ENCODE results near the gene SEPTIN1. TPM values are rescaled to one million over a fixed set of nuclear protein-coding genes. Genes with fewer than 3 reads are reported as not detected.

The SEPTIN1 gene
- total and polyA plus RNA-seq, 2 of the 13 experiments (the other 11 are each of a cell fraction or from before 2014, with no cell fraction given): 0.18 to 0.67 TPM

DNA sequence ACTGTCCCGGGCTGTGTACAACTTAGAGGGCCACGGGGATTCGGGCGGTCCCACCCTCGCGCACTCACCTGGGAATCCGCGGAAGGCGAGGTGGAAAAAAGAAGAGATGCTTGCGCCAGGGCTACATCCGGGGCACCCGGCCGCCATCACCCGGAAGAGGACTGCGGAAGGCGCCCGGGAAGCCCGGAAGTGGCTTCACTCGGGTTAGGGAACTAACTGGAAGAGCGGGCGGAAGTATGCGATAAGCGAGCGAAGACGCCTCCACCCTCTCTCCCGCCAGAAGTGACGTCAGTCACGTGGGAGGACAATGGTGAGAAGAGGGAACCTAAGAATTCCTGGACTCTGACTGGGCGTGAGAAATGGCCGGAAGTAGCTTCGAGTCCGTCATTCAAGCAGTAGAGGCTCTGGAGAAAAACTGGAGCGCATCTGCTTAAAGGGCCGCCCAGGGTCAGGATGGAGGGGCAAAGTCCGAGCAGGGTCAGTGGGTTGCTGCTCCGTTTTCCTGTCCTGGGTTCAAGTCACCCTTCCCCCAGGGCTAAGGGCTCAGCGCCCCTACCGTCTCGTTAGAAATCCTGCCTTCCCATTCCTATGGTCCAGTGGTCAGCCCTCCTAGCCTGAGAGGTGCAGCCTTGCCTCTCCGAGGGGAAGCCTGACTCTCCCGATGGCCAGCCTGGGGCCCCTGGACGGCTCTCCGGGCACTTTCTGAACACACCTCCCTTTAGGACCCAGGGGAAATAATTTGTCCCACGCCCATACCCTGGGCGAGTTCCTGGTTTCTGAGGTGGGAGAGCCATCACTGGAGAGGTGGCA is 27.0 kb downstream of the SEPTIN1 start, which contains the start of gene CD2BP2 (continued):
- TF ChIP-seq, protein P1, sequence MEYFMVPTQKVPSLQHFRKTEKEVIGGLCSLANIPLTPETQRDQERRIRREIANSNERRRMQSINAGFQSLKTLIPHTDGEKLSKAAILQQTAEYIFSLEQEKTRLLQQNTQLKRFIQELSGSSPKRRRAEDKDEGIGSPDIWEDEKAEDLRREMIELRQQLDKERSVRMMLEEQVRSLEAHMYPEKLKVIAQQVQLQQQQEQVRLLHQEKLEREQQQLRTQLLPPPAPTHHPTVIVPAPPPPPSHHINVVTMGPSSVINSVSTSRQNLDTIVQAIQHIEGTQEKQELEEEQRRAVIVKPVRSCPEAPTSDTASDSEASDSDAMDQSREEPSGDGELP (IDR thresholded peaks at IDR 0.05; ENCODE audit: borderline replicate concordance, low read depth): peak; percentile 14; the same call in 1 of the 2 replicates
- TF ChIP-seq, protein P2, sequence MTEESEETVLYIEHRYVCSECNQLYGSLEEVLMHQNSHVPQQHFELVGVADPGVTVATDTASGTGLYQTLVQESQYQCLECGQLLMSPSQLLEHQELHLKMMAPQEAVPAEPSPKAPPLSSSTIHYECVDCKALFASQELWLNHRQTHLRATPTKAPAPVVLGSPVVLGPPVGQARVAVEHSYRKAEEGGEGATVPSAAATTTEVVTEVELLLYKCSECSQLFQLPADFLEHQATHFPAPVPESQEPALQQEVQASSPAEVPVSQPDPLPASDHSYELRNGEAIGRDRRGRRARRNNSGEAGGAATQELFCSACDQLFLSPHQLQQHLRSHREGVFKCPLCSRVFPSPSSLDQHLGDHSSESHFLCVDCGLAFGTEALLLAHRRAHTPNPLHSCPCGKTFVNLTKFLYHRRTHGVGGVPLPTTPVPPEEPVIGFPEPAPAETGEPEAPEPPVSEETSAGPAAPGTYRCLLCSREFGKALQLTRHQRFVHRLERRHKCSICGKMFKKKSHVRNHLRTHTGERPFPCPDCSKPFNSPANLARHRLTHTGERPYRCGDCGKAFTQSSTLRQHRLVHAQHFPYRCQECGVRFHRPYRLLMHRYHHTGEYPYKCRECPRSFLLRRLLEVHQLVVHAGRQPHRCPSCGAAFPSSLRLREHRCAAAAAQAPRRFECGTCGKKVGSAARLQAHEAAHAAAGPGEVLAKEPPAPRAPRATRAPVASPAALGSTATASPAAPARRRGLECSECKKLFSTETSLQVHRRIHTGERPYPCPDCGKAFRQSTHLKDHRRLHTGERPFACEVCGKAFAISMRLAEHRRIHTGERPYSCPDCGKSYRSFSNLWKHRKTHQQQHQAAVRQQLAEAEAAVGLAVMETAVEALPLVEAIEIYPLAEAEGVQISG (CRISPR knock-in tag; IDR thresholded peaks at IDR 0.05): peak; percentile 96
- no peak for TF ChIP-seq ZNF644 (CRISPR knock-in tag; IDR thresholded peaks at IDR 0.05; ENCODE audit: low read depth)
- 0 out of 2 replicates have a peak, but pooled peaks have one; percentile 1 for TF ChIP-seq SRF (IDR thresholded peaks at IDR 0.05; ENCODE audit: low read depth, low read length)
- peak; percentile 72 for TF ChIP-seq ZNF205 (CRISPR knock-in tag; IDR thresholded peaks at IDR 0.05)
- peak; percentile 21 for TF ChIP-seq ZNF124 (CRISPR knock-in tag; IDR thresholded peaks at IDR 0.05)
- TF ChIP-seq ZNF143 (CRISPR knock-in tag; IDR thresholded peaks at IDR 0.05): peak; percentile 63; the same call in 1 of the 2 replicates
- TF ChIP-seq BRCA1 (CRISPR knock-in tag; IDR thresholded peaks at IDR 0.05): peak; percentile 39; the same call in 1 of the 2 replicates
- no peak for TF ChIP-seq HMG20A (CRISPR knock-in tag; IDR thresholded peaks at IDR 0.05; ENCODE audit: borderline replicate concordance)
- TF ChIP-seq ZNF883 (CRISPR knock-in tag; IDR thresholded peaks at IDR 0.05; ENCODE audit: not compliant biosample characterization): peak; percentile 19
- TF ChIP-seq LCORL (IDR thresholded peaks at IDR 0.05): no peak
- TF ChIP-seq LCORL (CRISPR knock-in tag; IDR thresholded peaks at IDR 0.05): peak; percentile 75
- peak; percentile 64 for TF ChIP-seq FOXA3 (CRISPR knock-in tag; IDR thresholded peaks at IDR 0.05)
- TF ChIP-seq, protein P3, sequence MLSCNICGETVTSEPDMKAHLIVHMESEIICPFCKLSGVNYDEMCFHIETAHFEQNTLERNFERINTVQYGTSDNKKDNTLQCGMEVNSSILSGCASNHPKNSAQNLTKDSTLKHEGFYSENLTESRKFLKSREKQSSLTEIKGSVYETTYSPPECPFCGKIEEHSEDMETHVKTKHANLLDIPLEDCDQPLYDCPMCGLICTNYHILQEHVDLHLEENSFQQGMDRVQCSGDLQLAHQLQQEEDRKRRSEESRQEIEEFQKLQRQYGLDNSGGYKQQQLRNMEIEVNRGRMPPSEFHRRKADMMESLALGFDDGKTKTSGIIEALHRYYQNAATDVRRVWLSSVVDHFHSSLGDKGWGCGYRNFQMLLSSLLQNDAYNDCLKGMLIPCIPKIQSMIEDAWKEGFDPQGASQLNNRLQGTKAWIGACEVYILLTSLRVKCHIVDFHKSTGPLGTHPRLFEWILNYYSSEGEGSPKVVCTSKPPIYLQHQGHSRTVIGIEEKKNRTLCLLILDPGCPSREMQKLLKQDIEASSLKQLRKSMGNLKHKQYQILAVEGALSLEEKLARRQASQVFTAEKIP (CRISPR knock-in tag; IDR thresholded peaks at IDR 0.05; ENCODE audit: borderline replicate concordance): no peak
- TF ChIP-seq, protein P4, sequence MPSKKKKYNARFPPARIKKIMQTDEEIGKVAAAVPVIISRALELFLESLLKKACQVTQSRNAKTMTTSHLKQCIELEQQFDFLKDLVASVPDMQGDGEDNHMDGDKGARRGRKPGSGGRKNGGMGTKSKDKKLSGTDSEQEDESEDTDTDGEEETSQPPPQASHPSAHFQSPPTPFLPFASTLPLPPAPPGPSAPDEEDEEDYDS (CRISPR knock-in tag; IDR thresholded peaks at IDR 0.05): peak; percentile 50; the same call in 1 of the 2 replicates
- TF ChIP-seq CENPT (CRISPR knock-in tag; IDR thresholded peaks at IDR 0.05; ENCODE audit: low read depth): 0 out of 2 replicates have a peak, but pooled peaks have one; percentile 13
- TF ChIP-seq ZNF891 (CRISPR knock-in tag; IDR thresholded peaks at IDR 0.05): 0 out of 2 replicates have a peak, but pooled peaks have one; percentile 23
- TF ChIP-seq, protein P5, sequence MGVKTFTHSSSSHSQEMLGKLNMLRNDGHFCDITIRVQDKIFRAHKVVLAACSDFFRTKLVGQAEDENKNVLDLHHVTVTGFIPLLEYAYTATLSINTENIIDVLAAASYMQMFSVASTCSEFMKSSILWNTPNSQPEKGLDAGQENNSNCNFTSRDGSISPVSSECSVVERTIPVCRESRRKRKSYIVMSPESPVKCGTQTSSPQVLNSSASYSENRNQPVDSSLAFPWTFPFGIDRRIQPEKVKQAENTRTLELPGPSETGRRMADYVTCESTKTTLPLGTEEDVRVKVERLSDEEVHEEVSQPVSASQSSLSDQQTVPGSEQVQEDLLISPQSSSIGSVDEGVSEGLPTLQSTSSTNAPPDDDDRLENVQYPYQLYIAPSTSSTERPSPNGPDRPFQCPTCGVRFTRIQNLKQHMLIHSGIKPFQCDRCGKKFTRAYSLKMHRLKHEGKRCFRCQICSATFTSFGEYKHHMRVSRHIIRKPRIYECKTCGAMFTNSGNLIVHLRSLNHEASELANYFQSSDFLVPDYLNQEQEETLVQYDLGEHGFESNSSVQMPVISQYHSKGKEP (CRISPR knock-in tag; IDR thresholded peaks at IDR 0.05): peak; percentile 60; the same call in 1 of the 2 replicates
- TF ChIP-seq NCOA5 (CRISPR knock-in tag; IDR thresholded peaks at IDR 0.05): no peak; the same call in 1 of the 2 replicates
- TF ChIP-seq, protein P6, sequence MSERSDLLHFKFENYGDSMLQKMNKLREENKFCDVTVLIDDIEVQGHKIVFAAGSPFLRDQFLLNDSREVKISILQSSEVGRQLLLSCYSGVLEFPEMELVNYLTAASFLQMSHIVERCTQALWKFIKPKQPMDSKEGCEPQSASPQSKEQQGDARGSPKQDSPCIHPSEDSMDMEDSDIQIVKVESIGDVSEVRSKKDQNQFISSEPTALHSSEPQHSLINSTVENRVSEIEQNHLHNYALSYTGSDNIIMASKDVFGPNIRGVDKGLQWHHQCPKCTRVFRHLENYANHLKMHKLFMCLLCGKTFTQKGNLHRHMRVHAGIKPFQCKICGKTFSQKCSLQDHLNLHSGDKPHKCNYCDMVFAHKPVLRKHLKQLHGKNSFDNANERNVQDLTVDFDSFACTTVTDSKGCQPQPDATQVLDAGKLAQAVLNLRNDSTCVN (CRISPR knock-in tag; IDR thresholded peaks at IDR 0.05; ENCODE audit: borderline replicate concordance): peak; percentile 57; the same call in 1 of the 2 replicates
